Measurements from ENCODE around the gene HUWE1.

DNA sequence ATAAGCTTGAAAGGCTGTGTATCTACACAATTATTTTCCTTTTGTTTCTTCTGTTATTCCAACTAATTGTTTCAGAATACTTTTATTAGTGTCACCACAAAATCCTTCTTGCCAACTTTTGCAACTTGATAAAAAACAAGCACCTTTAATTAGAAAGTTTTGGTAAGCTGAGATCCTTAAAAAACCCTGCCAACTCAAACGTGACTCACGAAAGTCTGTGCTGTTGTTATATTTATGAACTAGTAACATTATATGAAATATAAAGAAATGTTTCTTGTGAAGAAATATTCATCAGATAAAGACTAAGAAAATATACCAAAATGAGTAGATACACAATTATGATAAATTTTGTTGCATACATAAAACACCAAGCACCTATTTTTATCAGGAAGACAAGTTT, 49.0 kb downstream of the HUWE1 start:
- TF ChIP-seq CTCF (IDR thresholded peaks at IDR 0.05 in 8 of 11, conservative IDR thresholded peaks at IDR 0.05 in 3 of 11), result no peak
- no peak for TF ChIP-seq POLR2A (IDR thresholded peaks at IDR 0.05)
